Superior temporal gyrus (tissue), 1 donor: Measurements from ENCODE around the gene GPR155.
A peak's percentile ranks its signal among the peaks of the same experiment; 100 is the strongest.
"Not testable (repeated sequence)": the region's sequence is repeated elsewhere in the genome, so short reads cannot be mapped to it uniquely, and the experiment has no call there.

ENCODE experiments used
- DNase-seq: peaks from one replicate; pipeline ENCODE4 v3.0.0-alpha.2; 2016; ENCODE audit errors: extremely low spot score

Gene GPR155

GRCh38 chr2:174439950-174440349 lies 46.9 kb downstream of the GPR155 start:
- DNase-seq: no peak

DNA sequence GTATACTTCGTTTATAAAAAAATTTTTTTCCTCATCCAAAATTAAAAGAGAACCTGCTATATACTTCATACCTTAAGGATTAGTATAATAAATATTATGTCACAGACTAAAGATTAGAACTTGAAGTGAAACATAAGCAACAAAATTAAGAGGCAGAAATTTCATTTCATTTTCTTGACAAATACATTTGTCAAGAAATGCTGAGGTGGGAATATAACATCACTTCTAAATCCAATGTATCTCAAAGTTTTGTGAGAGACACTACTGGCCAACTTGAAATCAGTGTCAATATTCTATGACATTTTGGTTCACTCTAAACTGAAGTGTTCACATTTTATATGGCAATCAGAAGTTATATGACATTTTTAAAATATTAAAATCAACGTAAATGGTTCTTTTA lies 47.5 kb downstream of the GPR155 start:
- no peak for DNase-seq

DNA sequence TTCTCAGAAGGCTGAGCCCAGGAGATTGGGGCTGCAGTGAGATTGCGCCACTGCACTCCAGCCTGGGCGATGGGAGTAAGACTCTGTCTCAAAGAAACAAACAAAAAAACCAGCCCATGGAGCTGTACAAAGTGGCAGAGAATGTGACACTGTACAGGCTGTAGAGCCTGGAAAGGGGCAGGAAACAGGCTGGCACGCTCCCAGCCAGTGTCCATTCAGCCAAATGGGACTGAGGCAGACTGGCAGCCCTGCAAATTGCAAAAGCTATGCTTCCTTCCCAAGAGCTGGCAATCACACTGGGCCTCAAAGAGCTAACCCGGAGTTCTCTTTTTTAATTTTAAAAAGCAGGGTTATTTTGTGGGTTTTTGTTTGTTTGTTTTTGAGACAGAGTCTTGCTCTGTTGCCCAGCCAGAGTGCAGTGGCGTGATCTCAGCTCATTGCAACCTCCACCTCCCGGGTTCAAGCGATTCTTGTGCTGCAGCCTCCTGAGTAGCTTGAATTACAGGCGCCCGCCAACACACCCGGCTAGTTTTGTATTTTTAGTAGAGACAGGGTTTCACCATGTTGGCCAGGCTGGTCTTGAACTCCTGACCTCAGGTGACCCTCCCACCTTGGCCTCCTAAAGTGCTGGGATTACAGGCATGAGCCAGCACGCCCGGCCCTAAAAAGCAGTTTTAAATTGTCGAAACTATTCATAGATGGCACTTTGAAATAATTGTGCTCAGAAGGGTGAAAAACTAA lies 48.5 kb downstream of the GPR155 start:
- DNase-seq: peak; percentile 91

GRCh38 chr2:174436351-174436750 lies 50.5 kb downstream of the GPR155 start:
- no peak for DNase-seq

- no peak for DNase-seq
Observed at GRCh38 chr2:174431902-174432301, 54.9 kb downstream of the GPR155 start.

DNA sequence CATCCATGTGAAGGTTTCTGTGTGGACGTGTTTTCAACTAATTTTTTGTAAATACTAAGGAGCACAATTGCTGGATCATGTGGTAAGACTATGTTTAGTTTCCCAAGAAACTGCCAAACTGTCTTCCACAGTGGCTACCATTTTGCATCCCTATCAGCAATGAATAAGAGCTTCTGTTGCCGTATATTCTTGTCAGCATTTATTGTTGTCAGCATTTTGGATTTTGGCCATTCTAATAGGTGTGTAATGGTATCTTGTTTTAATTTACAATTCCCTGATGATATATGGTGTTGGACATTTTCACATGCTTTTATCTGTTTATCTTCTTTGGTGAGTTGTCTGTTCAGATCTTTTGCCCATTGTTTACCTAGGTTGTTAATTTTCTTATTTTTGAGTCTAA lies 56.8 kb downstream of the GPR155 start:
- DNase-seq: no peak

GRCh38 chr2:174428214-174428613 lies 58.6 kb downstream of the GPR155 start:
- DNase-seq: no peak

- DNase-seq: no peak
Observed at GRCh38 chr2:174412256-174412655, 74.6 kb downstream of the GPR155 start.

- DNase-seq: not testable (repeated sequence)
Observed at GRCh38 chr2:174410039-174410438, 76.8 kb downstream of the GPR155 start.

GRCh38 chr2:174403628-174404027 lies 83.2 kb downstream of the GPR155 start:
- no peak for DNase-seq

DNA sequence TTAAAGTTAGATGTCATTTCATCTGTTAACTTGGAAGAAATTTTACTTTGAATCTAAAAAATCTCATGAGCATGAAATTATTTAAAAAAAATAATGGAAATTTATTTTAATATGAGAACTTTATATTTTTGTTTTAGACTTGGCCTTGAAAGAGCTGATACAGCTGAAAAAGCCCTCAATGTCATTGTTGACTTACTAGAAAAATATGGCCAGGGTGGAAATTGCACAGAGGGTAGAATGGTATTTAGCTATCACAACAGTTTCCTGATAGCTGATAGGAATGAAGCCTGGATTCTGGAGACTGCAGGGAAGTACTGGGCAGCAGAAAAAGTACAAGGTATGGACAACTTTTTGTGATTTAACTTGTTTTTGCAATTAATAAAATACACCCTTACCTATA lies 86.0 kb downstream of the GPR155 start:
- DNase-seq: no peak

GRCh38 chr2:174399171-174399570 lies 87.7 kb downstream of the GPR155 start:
- DNase-seq: no peak

GRCh38 chr2:174397773-174398172 lies 89.1 kb downstream of the GPR155 start:
- no peak for DNase-seq

DNA sequence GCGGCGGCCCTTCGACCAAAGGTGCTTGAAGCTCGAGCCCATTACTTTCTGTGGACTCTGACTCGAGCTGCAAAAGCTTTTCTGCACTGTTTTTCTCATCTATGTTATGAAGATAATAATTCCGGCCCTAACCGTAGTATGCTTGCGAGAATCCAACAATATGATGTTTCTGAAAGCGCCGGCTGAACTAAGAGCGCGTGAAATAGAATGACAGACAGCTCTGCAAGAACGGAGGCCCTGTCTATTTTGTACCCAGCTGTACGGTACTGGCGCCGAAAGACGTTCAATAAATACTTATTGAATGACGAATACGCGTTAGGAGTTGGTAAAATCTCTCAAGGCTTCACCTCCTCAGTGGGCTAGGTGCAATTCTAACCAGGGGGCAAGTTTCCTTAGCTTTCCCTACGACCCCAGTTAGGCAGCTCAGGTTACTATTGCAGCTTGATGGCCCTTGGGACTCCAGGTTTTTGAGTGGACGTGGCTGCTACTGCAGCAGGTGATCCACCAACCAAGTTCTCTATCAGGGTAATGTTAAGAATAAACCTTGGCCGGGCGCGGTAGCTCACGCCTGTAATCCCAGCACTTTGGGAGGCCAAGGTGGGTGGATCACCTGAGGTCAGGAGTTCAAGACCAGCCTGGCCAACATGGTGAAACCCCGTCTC lies 90.7 kb downstream of the GPR155 start:
- no peak for DNase-seq

GRCh38 chr2:174395284-174395968 lies 91.4 kb downstream of the GPR155 start, which contains the start of gene SCRN3:
Gene SCRN3, plus strand, starts transcription at chr2:174395730. Its CDS starts 2,554 bp downstream, at chr2:174398284.
- DNase-seq: peak; percentile 94

DNA sequence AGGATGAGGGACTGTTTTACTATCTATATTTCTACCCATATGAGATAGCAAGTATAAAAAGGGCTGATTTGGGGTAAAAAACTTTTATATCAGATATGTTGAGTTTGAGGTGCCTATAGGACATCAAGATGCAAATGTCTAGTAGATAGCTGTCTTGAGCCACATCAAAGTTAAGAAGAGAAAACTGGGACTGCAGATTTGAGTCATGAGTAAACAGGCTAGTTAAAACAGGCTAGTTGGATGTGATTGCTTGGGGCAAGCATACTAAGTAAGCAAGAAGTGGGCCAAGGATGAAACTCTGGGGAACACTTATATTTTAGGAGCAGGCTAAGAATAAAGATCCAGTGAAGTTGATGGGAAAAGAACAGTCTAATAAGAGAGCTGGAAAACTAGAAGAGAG lies 94.1 kb downstream of the GPR155 start:
- no peak for DNase-seq

- not testable (repeated sequence) for DNase-seq
Observed at GRCh38 chr2:174390303-174390702, 96.5 kb downstream of the GPR155 start.

- no peak for DNase-seq
Observed at GRCh38 chr2:174389542-174389941, 97.3 kb downstream of the GPR155 start.

DNA sequence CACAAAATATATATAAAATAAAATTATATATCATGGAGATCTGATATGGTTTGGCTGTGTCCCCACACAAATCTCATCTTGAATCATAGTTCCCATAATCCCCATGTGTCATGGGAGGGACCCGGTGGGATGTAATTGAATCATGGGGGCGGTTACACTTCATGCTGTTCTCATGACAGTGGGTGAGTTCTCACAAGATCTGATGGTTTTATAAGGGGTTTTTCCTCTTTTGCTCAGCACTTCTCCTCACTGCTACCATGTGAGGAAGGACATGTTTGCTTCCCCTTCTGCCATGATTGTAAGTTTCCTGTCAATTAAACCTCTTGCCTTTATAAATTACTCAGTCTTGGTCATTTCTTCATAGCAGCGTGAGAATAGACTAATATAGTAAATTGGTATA lies 98.1 kb downstream of the GPR155 start:
- DNase-seq: not testable (repeated sequence)

GRCh38 chr2:174385201-174385600 lies 101.6 kb downstream of the GPR155 start:
- DNase-seq: no peak

DNA sequence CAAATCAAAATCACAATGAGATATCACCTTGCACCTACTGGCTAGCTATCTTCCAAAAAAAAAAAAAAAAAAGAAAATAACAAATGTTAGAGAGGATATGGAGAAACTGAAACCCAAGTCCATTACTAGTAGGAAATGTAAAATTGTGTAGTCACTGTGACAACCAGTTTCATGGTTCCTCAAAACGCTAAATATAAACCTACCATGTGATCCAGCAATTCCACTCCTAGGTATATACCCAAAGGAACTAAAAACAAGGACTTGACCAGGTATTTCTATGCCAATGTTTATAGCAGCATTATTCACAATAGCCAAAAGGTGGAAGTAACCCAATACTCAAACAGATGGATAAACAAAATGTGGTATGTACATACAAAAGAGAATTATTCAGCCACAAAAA lies 103.0 kb downstream of the GPR155 start:
- no peak for DNase-seq
